Ectodermal cell (in vitro differentiated cells): Measurements from ENCODE around the gene GART.

Experiments used
- H3K27ac ChIP-seq: 2 replicates; pipeline ENCODE4 v1.7.0; 2013; ENCODE audit warnings: mild to moderate bottlenecking, low read depth, low read length; ENCODE audit not compliant: insufficient read depth, poor library complexity, severe bottlenecking
- H3K27me3 ChIP-seq: 2 replicates; pipeline ENCODE4 v1.7.0; 2013; ENCODE audit warnings: mild to moderate bottlenecking, low read length; ENCODE audit not compliant: insufficient read depth, control insufficient read depth, poor library complexity, severe bottlenecking
- H3K36me3 ChIP-seq: one replicate; pipeline ENCODE4 v1.7.0; 2013; ENCODE audit warnings: low read length; ENCODE audit not compliant: control insufficient read depth, insufficient read depth
- H3K4me1 ChIP-seq: one replicate; pipeline ENCODE4 v1.7.0; 2013; ENCODE audit warnings: low read length; ENCODE audit not compliant: control insufficient read depth, insufficient read depth
- H3K4me3 ChIP-seq: 2 replicates; pipeline ENCODE4 v1.7.0; 2013; ENCODE audit warnings: low read depth, low read length, control low read depth; ENCODE audit not compliant: insufficient read depth
- H3K9me3 ChIP-seq: 2 replicates; pipeline ENCODE4 v1.7.0; 2013; ENCODE audit warnings: mild to moderate bottlenecking, low read length, moderate library complexity; ENCODE audit not compliant: control insufficient read depth
- WGBS, 2 experiments: methylation state at CpG; one replicate each; pipeline ENCODE4 v1.1.7; 2013; ENCODE audit warnings: missing lambda C conversion rate in 2 of 2; 5-methylcytosine and 5-hydroxymethylcytosine counted together

Gene GART

GRCh38 chr21:33569991-33570390 lies 28.1 kb upstream of the GART start:
- H3K4me3 ChIP-seq, result no peak overlapping the region
- H3K36me3 ChIP-seq, result peaks cover 25% of the 10 kb centered on the region
- no peaks in the 10 kb centered on the region for H3K27me3 ChIP-seq
- H3K27ac ChIP-seq, result no peak overlapping the region
- WGBS, 2 experiments, result 90 to 95% methylated on average over 5 of the region's 5 CpGs
- H3K4me1 ChIP-seq, result no peaks in the 10 kb centered on the region
- H3K9me3 ChIP-seq, result no peaks in the 10 kb centered on the region

DNA sequence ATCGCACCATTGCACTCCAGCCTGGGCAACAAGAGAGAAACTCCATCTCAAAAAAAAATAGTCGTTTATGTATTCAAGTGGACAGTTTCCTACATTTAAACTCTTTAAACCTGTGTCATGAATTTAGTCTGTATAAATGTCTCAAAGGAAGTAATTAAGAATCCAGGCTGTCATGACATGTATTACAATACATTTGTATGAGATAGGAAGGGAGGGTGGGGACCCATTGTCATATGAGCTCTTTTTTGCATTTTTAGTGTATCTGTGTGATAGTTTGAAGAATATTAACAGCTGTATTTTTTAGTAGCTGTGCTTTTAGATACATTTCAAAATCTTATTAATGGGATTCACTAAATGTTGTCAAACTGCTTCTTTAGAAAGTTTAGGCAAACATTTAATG lies 26.5 kb upstream of the GART start:
- WGBS, 2 experiments, result 89 to 93% methylated on average over 2 of the region's 2 CpGs
- H3K4me3 ChIP-seq, result no peak overlapping the region
- no peaks in the 10 kb centered on the region for H3K9me3 ChIP-seq
- H3K27me3 ChIP-seq, result no peaks in the 10 kb centered on the region
- peaks cover 17% of the 10 kb centered on the region for H3K36me3 ChIP-seq
- H3K27ac ChIP-seq, result no peak overlapping the region
- no peaks in the 10 kb centered on the region for H3K4me1 ChIP-seq

DNA sequence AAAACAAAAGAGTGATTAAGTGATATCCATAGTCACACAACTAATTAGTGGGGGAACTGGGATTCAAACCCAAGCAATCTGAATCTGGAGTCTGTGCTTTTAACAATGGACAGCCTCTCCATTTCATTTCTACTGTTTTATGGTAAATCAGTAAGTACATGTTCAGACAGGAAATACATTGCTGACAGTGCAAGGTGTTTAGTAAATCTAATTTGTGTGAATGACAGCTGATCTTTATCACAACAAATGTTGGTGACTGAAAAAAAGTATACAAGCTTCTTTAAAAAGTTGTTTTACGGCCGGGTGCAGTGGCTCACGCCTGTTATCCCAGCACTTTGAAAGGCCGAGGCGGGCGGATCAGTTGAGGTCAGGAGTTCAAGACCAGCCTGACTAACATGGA lies 26.0 kb upstream of the GART start:
- peaks cover 13% of the 10 kb centered on the region for H3K36me3 ChIP-seq
- 92% methylated on average over 6 of the region's 6 CpGs for WGBS, 2 experiments

DNA sequence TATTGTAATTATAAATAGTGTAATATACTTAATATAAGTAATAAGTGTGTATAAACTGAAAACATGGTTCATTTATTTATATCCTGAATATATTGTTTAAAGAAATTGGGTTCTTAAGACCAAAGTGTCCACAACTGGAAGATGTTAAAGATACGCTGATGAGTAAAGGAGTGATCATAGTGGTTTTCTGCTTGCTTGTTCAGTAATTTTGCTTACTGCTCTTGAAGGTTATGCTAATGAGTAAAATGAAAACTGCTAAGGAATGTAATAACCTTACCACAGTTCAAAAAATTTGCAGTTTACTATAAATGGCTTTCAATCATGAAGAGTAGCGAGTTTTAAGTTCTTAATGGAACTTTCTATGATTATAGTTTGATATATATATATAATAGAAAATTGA lies 24.6 kb upstream of the GART start:
- H3K9me3 ChIP-seq, result no peaks in the 10 kb centered on the region
- H3K27ac ChIP-seq, result no peak overlapping the region
- H3K36me3 ChIP-seq, result peaks cover 9% of the 10 kb centered on the region
- H3K27me3 ChIP-seq, result no peaks in the 10 kb centered on the region
- whole genome bisulfite sequencing, 2 experiments, result 97 to 100% methylated on average over 1 of the region's 2 CpGs
- H3K4me1 ChIP-seq, result no peaks in the 10 kb centered on the region
- H3K4me3 ChIP-seq, result no peak overlapping the region

More for the DNA sequence above, 26.0 kb upstream of the GART start:
- H3K9me3 ChIP-seq, result no peaks in the 10 kb centered on the region
- H3K27ac ChIP-seq, result no peak overlapping the region
- no peak overlapping the region for H3K4me3 ChIP-seq
- H3K27me3 ChIP-seq, result no peaks in the 10 kb centered on the region
- no peaks in the 10 kb centered on the region for H3K4me1 ChIP-seq

- H3K27me3 ChIP-seq, result no peaks in the 10 kb centered on the region
- H3K9me3 ChIP-seq, result no peaks in the 10 kb centered on the region
- WGBS, 2 experiments, result 100% methylated on average over 2 of the region's 2 CpGs
- no peak overlapping the region for H3K27ac ChIP-seq
- peaks cover 38% of the 10 kb centered on the region for H3K36me3 ChIP-seq
- H3K4me1 ChIP-seq, result no peaks in the 10 kb centered on the region
- no peak overlapping the region for H3K4me3 ChIP-seq
Measured at GRCh38 chr21:33562389-33562788, 20.5 kb upstream of the GART start.

- no peak overlapping the region for H3K4me3 ChIP-seq
- H3K4me1 ChIP-seq, result no peaks in the 10 kb centered on the region
- WGBS, 2 experiments, result 98 to 100% methylated on average over 1 to 2 of the region's 2 CpGs
- peaks cover 41% of the 10 kb centered on the region for H3K36me3 ChIP-seq
- H3K27ac ChIP-seq, result no peak overlapping the region
- no peaks in the 10 kb centered on the region for H3K27me3 ChIP-seq
- no peaks in the 10 kb centered on the region for H3K9me3 ChIP-seq
Measured at GRCh38 chr21:33561373-33561772, 19.5 kb upstream of the GART start.

- H3K36me3 ChIP-seq, result peaks cover 45% of the 10 kb centered on the region
- no peaks in the 10 kb centered on the region for H3K27me3 ChIP-seq
Measured at GRCh38 chr21:33560965-33561364, 19.0 kb upstream of the GART start.

DNA sequence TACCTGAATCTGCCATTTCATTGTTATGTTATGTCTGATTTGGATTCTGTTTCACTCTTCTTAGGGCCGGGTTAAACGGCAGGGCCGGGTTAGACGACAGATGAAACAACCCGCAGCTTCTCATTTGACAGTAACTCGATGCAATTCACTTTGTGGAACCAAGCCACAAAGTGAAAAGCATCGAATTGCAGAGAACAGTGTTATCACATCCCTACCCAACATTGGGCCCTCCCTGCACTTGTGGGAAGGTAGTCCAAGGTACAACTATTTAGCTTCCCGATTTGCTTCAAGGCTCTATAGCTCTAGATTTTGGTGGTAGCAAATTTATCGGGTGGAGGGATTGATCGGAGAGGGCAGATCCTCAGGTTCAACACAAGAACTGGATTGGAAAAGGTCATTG lies 17.9 kb upstream of the GART start:
- Histone ChIP-seq H3K36me3 (peaks cover 49% of the 10 kb centered on the region), H3K27me3 (no peaks in the 10 kb centered on the region), H3K27ac (no peak overlapping the region), H3K4me3 (no peak overlapping the region), H3K9me3 (no peaks in the 10 kb centered on the region), H3K4me1 (no peaks in the 10 kb centered on the region)
- 94 to 96% methylated on average over 10 of the region's 10 CpGs for WGBS, 2 experiments

More at GRCh38 chr21:33560965-33561364, 19.0 kb upstream of the GART start:
- Histone ChIP-seq H3K4me3 (no peak overlapping the region), H3K4me1 (no peaks in the 10 kb centered on the region), H3K9me3 (no peaks in the 10 kb centered on the region), H3K27ac (no peak overlapping the region)

- Histone ChIP-seq H3K27me3 (no peaks in the 10 kb centered on the region), H3K27ac (no peak overlapping the region), H3K36me3 (peaks cover 58% of the 10 kb centered on the region), H3K9me3 (no peaks in the 10 kb centered on the region), H3K4me1 (no peaks in the 10 kb centered on the region), H3K4me3 (no peak overlapping the region)
- WGBS, 2 experiments, result 88 to 100% methylated on average over 2 to 4 of the region's 4 CpGs
Measured at GRCh38 chr21:33558777-33559421, 17.0 kb upstream of the GART start.

DNA sequence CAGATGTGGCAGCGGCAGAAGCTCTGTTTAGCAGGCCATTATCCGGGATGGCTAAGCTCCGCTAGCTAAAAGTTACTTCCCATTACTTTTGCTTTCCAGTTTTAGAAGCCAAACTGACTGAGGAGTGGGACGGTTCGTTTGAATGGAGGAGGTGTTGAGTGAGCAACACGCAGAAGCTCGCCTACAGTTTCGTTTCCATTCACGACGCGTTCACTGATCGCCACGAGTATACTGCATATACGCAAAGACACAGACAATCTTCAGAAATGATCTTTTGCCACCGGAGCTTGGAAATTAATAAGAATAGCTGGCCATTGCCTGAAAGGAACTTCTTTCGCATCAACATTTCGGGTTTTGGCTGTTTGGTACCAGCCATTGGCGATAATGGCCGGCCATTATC lies 15.5 kb upstream of the GART start:
- no peak overlapping the region for H3K27ac ChIP-seq
- H3K36me3 ChIP-seq, result peaks cover 72% of the 10 kb centered on the region
- whole genome bisulfite sequencing, 2 experiments, result 96 to 97% methylated on average over 19 of the region's 19 CpGs
- no peak overlapping the region for H3K4me3 ChIP-seq
- no peaks in the 10 kb centered on the region for H3K9me3 ChIP-seq
- no peaks in the 10 kb centered on the region for H3K27me3 ChIP-seq
- H3K4me1 ChIP-seq, result no peaks in the 10 kb centered on the region

DNA sequence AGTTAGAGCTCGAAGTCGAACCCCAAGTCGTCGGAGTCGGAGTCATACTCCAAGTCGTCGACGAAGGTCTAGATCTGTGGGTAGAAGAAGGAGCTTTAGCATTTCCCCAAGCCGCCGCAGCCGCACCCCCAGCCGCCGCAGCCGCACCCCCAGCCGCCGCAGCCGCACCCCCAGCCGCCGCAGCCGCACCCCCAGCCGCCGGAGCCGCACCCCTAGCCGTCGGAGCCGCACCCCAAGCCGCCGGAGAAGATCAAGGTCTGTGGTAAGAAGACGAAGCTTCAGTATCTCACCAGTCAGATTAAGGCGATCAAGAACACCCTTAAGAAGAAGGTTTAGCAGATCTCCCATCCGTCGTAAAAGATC lies 13.0 kb upstream of the GART start:
- H3K36me3 ChIP-seq, result peaks cover 84% of the 10 kb centered on the region
- no peak overlapping the region for H3K27ac ChIP-seq
- H3K4me1 ChIP-seq, result no peaks in the 10 kb centered on the region
- no peaks in the 10 kb centered on the region for H3K27me3 ChIP-seq
- no peaks in the 10 kb centered on the region for H3K9me3 ChIP-seq
- no peak overlapping the region for H3K4me3 ChIP-seq
- 94 to 97% methylated on average over 32 of the region's 32 CpGs for WGBS, 2 experiments
